A549 (cell line): ENCODE data around the gene SNX5. TPM values are rescaled to one million over a fixed set of nuclear protein-coding genes. Genes with fewer than 3 reads are reported as not detected.

Source experiments
- ATAC-seq, 2 experiments: fragments of 200-7000 bp in 1 of 2; fragments of >200 bp in 1 of 2; cut with Nextera tagmentation in 1 of 2; cut with Tn5 transposase in 1 of 2; 3 replicates each; pipeline versions ENCODE4 v1.8.0 to v1.9.1; 2018 to 2020; ENCODE audit warnings: mild to moderate bottlenecking in 1 of 2, moderate library complexity in 1 of 2
- CTCF ChIA-PET: fragments of 300-600 bp; sonication (Branson Sonifier 250); formaldehyde crosslinking; extraction: SDS; loops from one replicate; lab custom pipeline; 2021; ENCODE audit warnings: antibody characterized with exemption, inconsistent platforms; lab: Yijun Ruan, JAX
- POLR2A ChIA-PET: fragments of 350-600 bp; formaldehyde crosslinking; extraction: SDS; loops from one replicate; lab custom pipeline; 2021; ENCODE audit warnings: antibody characterized with exemption, inconsistent platforms; lab: Yijun Ruan, JAX
- DNase-seq, 2 experiments: peaks; one replicate each; pipeline versions ENCODE4 v3.0.0 to v3.0.0-alpha.2; 2011 to 2016; ENCODE audit warnings: low read depth in 1 of 2, low spot score in 1 of 2
- FAIRE-seq: peaks from 2 replicates; lab custom pipeline; 2011; peaks lifted over from hg19 to GRCh38; lab: Jason Lieb, UNC
- H3K27ac ChIP-seq, 2 experiments: fragments of >200 bp; sonication (Bioruptor Twin); formaldehyde crosslinking; 3 replicates each; pipeline ENCODE4 v1.5.1; 2016 to 2017
- H3K4me1 ChIP-seq: fragments of >200 bp; sonication (Bioruptor Twin); formaldehyde crosslinking; 3 replicates; pipeline ENCODE4 v1.6.1; 2016
- H3K4me2 ChIP-seq: fragments of >200 bp; sonication (Bioruptor Twin); formaldehyde crosslinking; 3 replicates; pipeline ENCODE4 v1.6.1; 2016
- H3K4me3 ChIP-seq: fragments of >200 bp; sonication (Bioruptor Twin); formaldehyde crosslinking; 3 replicates; pipeline ENCODE4 v1.5.1; 2016
- H3K9me3 ChIP-seq: fragments of >200 bp; sonication (Bioruptor Twin); formaldehyde crosslinking; 3 replicates; pipeline ENCODE4 v1.6.1; 2016
- BCL3 ChIP-seq: fragments of >200 bp; sonication (Bioruptor Twin); formaldehyde crosslinking; IDR thresholded peaks from 3 replicates; pipeline ENCODE4 v1.6.1; 2016
- CEBPB ChIP-seq, 2 experiments: fragments of >200 bp in 1 of 2; sonication (Bioruptor Twin) in 1 of 2; formaldehyde crosslinking in 1 of 2; IDR thresholded peaks; 2 replicates each; pipeline ENCODE4 v1.6.1; 2012 to 2016
- CHD2 ChIP-seq: fragments of 150-350 bp; IDR thresholded peaks from 2 replicates; pipeline ENCODE4 v1.6.1; 2014; ENCODE audit warnings: low read length; ENCODE audit not compliant: partially characterized antibody
- EHF ChIP-seq: fragments of 250-450 bp; sonication (Bioruptor Pico); IDR thresholded peaks from 2 replicates; pipeline ENCODE4 v1.5.0; 2020; ENCODE audit warnings: mild to moderate bottlenecking
- EP300 ChIP-seq, 2 experiments: fragments of >200 bp; sonication (Bioruptor Twin); formaldehyde crosslinking; IDR thresholded peaks; 2 replicates in 1 of 2; 3 replicates in 1 of 2; pipeline ENCODE4 v1.6.1; 2016 to 2017
- ESRRA ChIP-seq: fragments of 150-350 bp; IDR thresholded peaks from 2 replicates; pipeline ENCODE4 v1.6.1; 2014; ENCODE audit warnings: mild to moderate bottlenecking, low read length, borderline replicate concordance
- FOSB ChIP-seq: fragments of 250-450 bp; sonication (Bioruptor Pico); IDR thresholded peaks from 2 replicates; pipeline ENCODE4 v1.5.0; 2020; ENCODE audit warnings: mild to moderate bottlenecking, moderate library complexity
- GATA3 ChIP-seq: IDR thresholded peaks from 2 replicates; pipeline ENCODE4 v1.6.1; 2012; ENCODE audit warnings: borderline replicate concordance
- HDAC2 ChIP-seq: fragments of 200-600 bp; sonication (generic); IDR thresholded peaks from 2 replicates; pipeline ENCODE4 v1.6.1; 2016
- HOXA7 ChIP-seq: fragments of 250-450 bp; sonication (Bioruptor Pico); IDR thresholded peaks from 2 replicates; pipeline ENCODE4 v1.5.0; 2020; ENCODE audit warnings: mild to moderate bottlenecking, moderate library complexity
- HOXB5 ChIP-seq: fragments of 250-450 bp; sonication (Bioruptor Pico); IDR thresholded peaks from 2 replicates; pipeline ENCODE4 v1.5.0; 2020; ENCODE audit warnings: mild to moderate bottlenecking, moderate library complexity
- KDM1A ChIP-seq: fragments of 200-600 bp; sonication (generic); IDR thresholded peaks from 2 replicates; pipeline ENCODE4 v1.6.1; 2016; ENCODE audit warnings: low read depth, mild to moderate bottlenecking
- MAX ChIP-seq: IDR thresholded peaks from 2 replicates; pipeline ENCODE4 v1.6.1; 2012
- MYC ChIP-seq: IDR thresholded peaks from 2 replicates; pipeline ENCODE4 v1.6.1; 2012; ENCODE audit warnings: mild to moderate bottlenecking, inconsistent platforms, low read length, improper control_type of control experiment, borderline replicate concordance
- NR3C1 ChIP-seq: fragments of >200 bp; sonication (Bioruptor Twin); formaldehyde crosslinking; IDR thresholded peaks from 3 replicates; pipeline ENCODE4 v1.6.1; 2017
- PHF8 ChIP-seq: fragments of 200-600 bp; sonication (generic); IDR thresholded peaks from 2 replicates; pipeline ENCODE4 v1.6.1; 2016; ENCODE audit warnings: low read depth, mild to moderate bottlenecking, antibody characterized with exemption, moderate library complexity, borderline replicate concordance
- RCOR1 ChIP-seq: fragments of 150-350 bp; IDR thresholded peaks from 2 replicates; pipeline ENCODE4 v1.6.1; 2014; ENCODE audit warnings: antibody characterized with exemption, low read length, low read depth
- REST ChIP-seq: fragments of 200-600 bp; sonication (generic); IDR thresholded peaks from 2 replicates; pipeline ENCODE4 v1.6.1; 2016; ENCODE audit warnings: antibody characterized with exemption, mild to moderate bottlenecking, moderate library complexity
- SMC3 ChIP-seq: fragments of >200 bp; sonication (Bioruptor Twin); formaldehyde crosslinking; IDR thresholded peaks from 3 replicates; pipeline ENCODE4 v1.6.1; 2018; ENCODE audit warnings: inconsistent platforms
- TP53 ChIP-seq: fragments of 250-450 bp; sonication (Bioruptor Pico); IDR thresholded peaks from 2 replicates; pipeline ENCODE4 v1.5.0; 2021; ENCODE audit warnings: mild to moderate bottlenecking, moderate library complexity
- ZFP36 ChIP-seq: fragments of 450-650 bp; IDR thresholded peaks from 2 replicates; pipeline ENCODE4 v1.6.1; 2014; ENCODE audit warnings: borderline replicate concordance; ENCODE audit not compliant: partially characterized antibody
- ZNF302 ChIP-seq: fragments of 250-450 bp; sonication (Bioruptor Pico); IDR thresholded peaks from 2 replicates; pipeline ENCODE4 v1.9.0; 2021; ENCODE audit warnings: inconsistent platforms, mild to moderate bottlenecking, moderate library complexity
- WGBS: methylation state at CpG from one replicate; pipeline ENCODE4 v1.1.6; 2017; ENCODE audit errors: missing lambda C conversion rate; 5-methylcytosine and 5-hydroxymethylcytosine counted together
- polyA plus RNA-seq, 4 experiments: library from polyadenylated mRNA; depleted of rRNA in 3 of 4; stranded (reverse); fragments of >200 nt; fragmentation: RNase III in 1 of 4; extraction: RNeasy Plus Mini Kit Qiagen cat#74134 plus additional on column Dnase treatment in 1 of 4; gene quantifications; 2 replicates in 3 of 4; 3 replicates in 1 of 4; pipeline ENCODE4 v1.2.3, GENCODE V29; 2011 to 2017

The SNX5 gene
- polyA plus RNA-seq, 2 of the 4 experiments (the other 2 are of a cell fraction), result 225 to 342 TPM

DNA sequence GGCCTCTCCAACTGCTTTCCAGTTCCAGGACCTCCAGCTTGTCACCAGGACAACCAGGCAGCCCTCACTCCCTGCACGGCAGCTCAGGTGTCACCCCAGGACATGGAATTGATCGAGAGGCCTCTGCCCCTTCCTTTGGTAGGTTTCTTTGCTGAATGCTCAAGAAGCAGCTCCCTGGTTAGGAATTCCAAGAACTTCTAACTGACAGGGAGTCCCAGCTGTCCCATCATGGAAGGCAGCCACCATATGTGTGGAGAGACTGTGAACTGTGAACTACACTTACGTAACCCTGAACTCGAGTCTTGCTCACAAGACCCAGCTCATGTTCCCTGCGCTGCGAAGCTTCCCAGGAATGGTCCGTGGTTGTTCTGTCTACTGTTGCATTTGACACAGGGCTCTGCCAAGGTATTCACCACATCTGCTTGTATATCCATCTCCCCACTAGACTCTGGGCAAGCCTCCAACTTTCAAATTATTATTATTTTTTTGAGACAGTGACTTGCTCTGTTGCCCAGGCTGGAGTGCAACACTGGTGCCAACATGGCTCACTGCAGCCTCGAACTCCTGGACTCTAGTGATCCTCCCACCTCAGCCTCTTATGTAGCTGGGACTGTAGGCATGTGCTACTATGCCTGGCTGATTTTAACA is 35.9 kb upstream of the SNX5 start:
- FAIRE-seq, result no peak
- ChIA-PET CTCF (interaction anchor here (1.7 to 2.0 kb wide), 2 partner anchors 9 kb away, joined by 7 to 13 read pairs; no protein-coding TSS in a partner anchor), POLR2A (interaction anchor here (0.5 kb wide), 1 partner anchor 19 kb away, joined by 3 read pairs; no protein-coding TSS in a partner anchor)
- Histone ChIP-seq H3K4me1 (peaks cover 9% of the 10 kb centered on the region; the same call in 1 of the 3 replicates), H3K4me3 (no peak overlapping the region), H3K4me2 (no peak overlapping the region), H3K27ac (no peak overlapping the region), H3K9me3 (no peaks in the 10 kb centered on the region)
- 80% methylated on average over 8 of the region's 8 CpGs for whole genome bisulfite sequencing
- ATAC-seq, result no peak
- DNase-seq, result no peak
- TF ChIP-seq HOXA7 (CRISPR knock-in tag), result no peak
- no peak for TF ChIP-seq HOXB5 (CRISPR knock-in tag)
- no peak for TF ChIP-seq FOSB
- TF ChIP-seq KDM1A, result no peak
- TF ChIP-seq BCL3, result no peak
- TF ChIP-seq NR3C1, result no peak
- TF ChIP-seq SMC3, result no peak
- no peak for TF ChIP-seq ZFP36
- no peak for TF ChIP-seq EP300 (IDR thresholded peaks at IDR 0.05)
- no peak for TF ChIP-seq PHF8
- no peak for TF ChIP-seq MYC

DNA sequence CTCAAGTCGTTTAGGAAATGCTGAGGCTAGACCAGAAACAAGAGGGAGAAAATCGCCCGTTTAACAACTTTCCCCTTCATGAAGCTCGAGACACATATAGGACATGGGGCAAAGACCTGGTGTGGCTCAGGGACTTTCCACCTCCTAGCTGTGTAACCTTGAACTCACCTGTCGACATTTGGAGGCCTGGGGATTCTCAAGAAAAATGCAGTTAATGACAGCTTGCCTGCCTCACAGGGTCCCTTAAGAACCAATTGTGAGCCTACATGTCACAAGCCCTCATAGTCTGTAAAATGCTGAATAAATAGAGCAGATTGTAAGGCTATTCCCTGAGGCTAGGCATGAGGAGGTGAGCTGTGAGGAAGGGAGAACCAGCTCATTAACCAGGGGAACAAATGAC is 35.3 kb upstream of the SNX5 start:
- Histone ChIP-seq H3K4me2 (no peak overlapping the region), H3K4me3 (no peak overlapping the region), H3K9me3 (no peaks in the 10 kb centered on the region)
- 39% methylated on average over 5 of the region's 5 CpGs for WGBS
- no peak for FAIRE-seq
- TF ChIP-seq CEBPB (IDR thresholded peaks at IDR 0.05) (no peak), ESRRA (no peak), HOXB5 (CRISPR knock-in tag) (no peak), REST (no peak), MAX (no peak), CHD2 (no peak), TP53 (no peak), BCL3 (no peak), RCOR1 (no peak), EHF (CRISPR knock-in tag) (no peak), HDAC2 (no peak), GATA3 (no peak), ZNF302 (CRISPR knock-in tag) (no peak), NR3C1 (no peak), HOXA7 (CRISPR knock-in tag) (no peak)
- TF ChIP-seq, all 56 proteins: peak for 0
- ATAC-seq (no peak), DNase-seq (no peak)
- no peak overlapping the region for H3K27ac ChIP-seq
- ChIA-PET POLR2A (interaction anchor here (0.5 kb wide), 1 partner anchor 18 kb away, joined by 3 read pairs; no protein-coding TSS in a partner anchor), CTCF (interaction anchor here (0.8 to 2.0 kb wide), 3 partner anchors 8 to 498 kb away, joined by 3 to 13 read pairs (median 7); no protein-coding TSS in a partner anchor)
- H3K4me1 ChIP-seq, result peaks cover 9% of the 10 kb centered on the region; the same call in 1 of the 3 replicates
